Thyroid gland (tissue), 4 donors: ENCODE data around the gene NATD1.

ENCODE experiments used
- POLR2A ChIP-seq, 2 donors: fragments of 450-650 bp; IDR thresholded peaks; one replicate each; pipeline ENCODE4 v1.6.1; 2017; ENCODE audit warnings: antibody characterized with exemption in 2 of 2, mild to moderate bottlenecking in 2 of 2, moderate library complexity in 1 of 2
- TF ChIP-seq, protein P1 (sequence below), 6 experiments: fragments of 200-600 bp in 3 of 6; fragments of 450-650 bp in 3 of 6; sonication (generic) in 3 of 6; IDR thresholded peaks; one replicate each; pipeline ENCODE4 v1.5.1; 2016 to 2019; ENCODE audit warnings: antibody characterized with exemption in 6 of 6, mild to moderate bottlenecking in 2 of 6, inconsistent platforms in 1 of 6, moderate library complexity in 1 of 6

DNA sequence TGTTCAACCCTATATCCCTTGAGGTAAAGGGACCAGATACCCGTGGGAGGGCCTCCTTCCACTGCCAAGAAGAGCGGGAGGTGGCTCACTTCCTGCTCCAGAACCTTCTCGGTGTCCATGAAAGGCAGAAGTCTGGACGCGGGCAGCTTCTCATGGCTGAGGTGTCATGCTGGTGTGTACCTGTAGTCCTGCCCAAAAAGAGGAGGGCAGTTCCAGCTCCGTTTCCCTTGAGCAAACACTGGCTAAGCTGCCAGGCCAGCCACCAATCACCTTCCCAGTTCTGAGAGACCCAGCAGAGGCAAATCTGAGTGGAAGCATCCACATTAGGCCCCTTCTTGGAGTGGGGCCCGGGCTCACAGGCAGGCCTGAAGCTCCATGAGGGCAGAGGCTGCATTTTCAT, 44.9 kb downstream of the NATD1 start:
- TF ChIP-seq, protein P1, sequence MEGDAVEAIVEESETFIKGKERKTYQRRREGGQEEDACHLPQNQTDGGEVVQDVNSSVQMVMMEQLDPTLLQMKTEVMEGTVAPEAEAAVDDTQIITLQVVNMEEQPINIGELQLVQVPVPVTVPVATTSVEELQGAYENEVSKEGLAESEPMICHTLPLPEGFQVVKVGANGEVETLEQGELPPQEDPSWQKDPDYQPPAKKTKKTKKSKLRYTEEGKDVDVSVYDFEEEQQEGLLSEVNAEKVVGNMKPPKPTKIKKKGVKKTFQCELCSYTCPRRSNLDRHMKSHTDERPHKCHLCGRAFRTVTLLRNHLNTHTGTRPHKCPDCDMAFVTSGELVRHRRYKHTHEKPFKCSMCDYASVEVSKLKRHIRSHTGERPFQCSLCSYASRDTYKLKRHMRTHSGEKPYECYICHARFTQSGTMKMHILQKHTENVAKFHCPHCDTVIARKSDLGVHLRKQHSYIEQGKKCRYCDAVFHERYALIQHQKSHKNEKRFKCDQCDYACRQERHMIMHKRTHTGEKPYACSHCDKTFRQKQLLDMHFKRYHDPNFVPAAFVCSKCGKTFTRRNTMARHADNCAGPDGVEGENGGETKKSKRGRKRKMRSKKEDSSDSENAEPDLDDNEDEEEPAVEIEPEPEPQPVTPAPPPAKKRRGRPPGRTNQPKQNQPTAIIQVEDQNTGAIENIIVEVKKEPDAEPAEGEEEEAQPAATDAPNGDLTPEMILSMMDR (IDR thresholded peaks at IDR 0.05) = no peak
- no peak for TF ChIP-seq POLR2A (IDR thresholded peaks at IDR 0.05)
